CD4-positive, alpha-beta T cell treated with Interleukin-4 for 4 hours (primary cell): ENCODE measurements around the gene OR51B4.
"Not testable (repeated sequence)": the region's sequence is repeated elsewhere in the genome, so short reads cannot be mapped to it uniquely, and the experiment has no call there.

ENCODE experiments used
- DNase-seq: peaks from one replicate; pipeline ENCODE4 v3.0.0-alpha.2; 2020

The OR51B4 gene

GRCh38 chr11:5267033-5267563 is 34.6 kb downstream of the OR51B4 start:
- no peak for DNase-seq

- DNase-seq: no peak
Measured at GRCh38 chr11:5266609-5267008, 35.1 kb downstream of the OR51B4 start.

GRCh38 chr11:5265832-5266231 is 35.9 kb downstream of the OR51B4 start:
- no peak for DNase-seq

GRCh38 chr11:5258543-5259262 is 43.0 kb downstream of the OR51B4 start:
- no peak for DNase-seq

- no peak for DNase-seq
Measured at GRCh38 chr11:5257296-5257695, 44.5 kb downstream of the OR51B4 start.

- DNase-seq: not testable (repeated sequence)
Measured at GRCh38 chr11:5254646-5255413, 46.9 kb downstream of the OR51B4 start, which contains the start of gene HBG2. Gene HBG2, minus strand, starts transcription at chr11:5254781. Its CDS starts 53 bp downstream, at chr11:5254728.

GRCh38 chr11:5254023-5254422 is 47.7 kb downstream of the OR51B4 start:
- not testable (repeated sequence) for DNase-seq

- not testable (repeated sequence) for DNase-seq
Measured at GRCh38 chr11:5253440-5253839, 48.3 kb downstream of the OR51B4 start.

GRCh38 chr11:5252919-5253265 is 48.9 kb downstream of the OR51B4 start:
- DNase-seq: no peak

GRCh38 chr11:5252192-5252918 is 49.4 kb downstream of the OR51B4 start:
- DNase-seq: no peak

GRCh38 chr11:5251746-5252145 is 50.0 kb downstream of the OR51B4 start:
- DNase-seq: no peak
